Measurements from ENCODE around the gene NLGN4Y. TPM values are rescaled to one million over a fixed set of nuclear protein-coding genes. Genes with fewer than 3 reads are reported as not detected.

NLGN4Y gene
- total RNA-seq, 1 experiment from 2014 or later, result not detected

DNA sequence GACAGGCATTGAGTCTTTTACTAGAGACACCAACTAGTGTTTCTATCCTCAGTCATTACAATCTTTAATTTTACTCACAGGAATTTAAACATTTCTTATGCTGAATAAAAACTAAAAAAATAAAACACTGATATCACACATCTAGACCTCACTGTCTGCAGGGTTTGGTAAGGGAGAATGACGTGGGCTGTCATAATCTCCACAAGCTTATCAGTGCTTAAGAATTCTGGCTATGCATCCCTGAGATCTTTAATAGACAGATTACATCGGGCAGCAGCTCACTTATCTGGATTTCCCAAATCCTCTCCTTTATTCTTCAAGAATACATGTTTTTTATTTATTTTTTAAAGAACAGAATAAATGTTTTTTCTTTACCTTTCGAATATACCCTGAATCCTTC lies 313.1 kb downstream of the NLGN4Y start:
- no TSS peak for BruUV-seq (replicated peaks)
- CTCF ChIA-PET, result no interaction called here
- Histone ChIP-seq H3K36me3 (ENCODE audit: control insufficient read depth, insufficient read depth, low read length) (no peaks in the 10 kb centered on the region), H3K27ac (ENCODE audit: low read length) (no peak overlapping the region), H3K4me1 (ENCODE audit: control insufficient read depth, insufficient read depth, low read length) (no peaks in the 10 kb centered on the region), H3K4me3 (ENCODE audit: low read depth in 2 of 2, low read length in 2 of 2) (no peak overlapping the region), H3K27me3 (ENCODE audit: control insufficient read depth, insufficient read depth, low read length) (no peaks in the 10 kb centered on the region), H3K9me3 (ENCODE audit: control insufficient read depth, insufficient read depth, low read depth, low read length) (no peaks in the 10 kb centered on the region)
- intact Hi-C loops (cut with micrococcal nuclease; ENCODE audit: unreplicated experiment) (no loop called here), in situ Hi-C loops (cut with HindIII; ENCODE audit: low pct_unique_long_range_greater_than_20kb, low sequenced_read_pairs) (no loop called here)
- POLR2A ChIA-PET, result no interaction called here
- no peak for TF ChIP-seq TCF7L2 (IDR thresholded peaks at IDR 0.05; ENCODE audit: low read depth, low read length)
- no peak for DNase-seq (ENCODE audit: low read depth, low spot score)
- no peak for ATAC-seq

DNA sequence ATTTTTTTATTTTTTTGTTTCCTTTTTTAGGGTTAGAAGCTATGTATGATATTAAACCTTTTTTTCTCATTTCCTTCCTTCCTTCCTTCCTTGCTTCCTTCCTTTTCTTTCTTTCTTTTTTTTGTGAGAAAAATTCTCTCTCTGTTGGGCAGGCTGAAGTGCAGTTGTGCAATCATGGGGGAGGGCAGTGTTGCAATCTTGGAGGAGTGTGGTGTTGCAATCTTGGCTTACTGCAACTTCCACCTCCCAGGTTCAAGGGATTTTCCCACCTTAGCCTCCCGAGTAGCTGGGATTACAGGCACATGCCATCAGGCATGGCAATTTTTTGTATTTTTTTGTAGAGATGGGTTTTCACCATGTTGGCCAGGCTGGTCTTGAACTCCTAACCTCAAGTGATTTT lies 326.4 kb downstream of the NLGN4Y start:
- ATAC-seq (no peak), DNase-seq (ENCODE audit: low read depth, low spot score) (no peak)
- BruUV-seq (replicated peaks), result no TSS peak
- no peaks in the 10 kb centered on the region for H3K27me3 ChIP-seq (ENCODE audit: control insufficient read depth, insufficient read depth, low read length)
- intact Hi-C loops (cut with micrococcal nuclease; ENCODE audit: unreplicated experiment) (no loop called here), in situ Hi-C loops (cut with HindIII; ENCODE audit: low pct_unique_long_range_greater_than_20kb, low sequenced_read_pairs) (no loop called here)
- no peaks in the 10 kb centered on the region for H3K36me3 ChIP-seq (ENCODE audit: control insufficient read depth, insufficient read depth, low read length)
- no peak overlapping the region for H3K4me3 ChIP-seq (ENCODE audit: low read depth in 2 of 2, low read length in 2 of 2)
- H3K4me1 ChIP-seq (ENCODE audit: control insufficient read depth, insufficient read depth, low read length), result no peaks in the 10 kb centered on the region
- no peaks in the 10 kb centered on the region for H3K9me3 ChIP-seq (ENCODE audit: control insufficient read depth, insufficient read depth, low read depth, low read length)
- ChIA-PET POLR2A (no interaction called here), CTCF (no interaction called here)
- TF ChIP-seq SIN3A (IDR thresholded peaks at IDR 0.05; ENCODE audit: borderline replicate concordance, insufficient read depth, low read depth, low read length) (no peak), POLR2AphosphoS5 (IDR thresholded peaks at IDR 0.05; ENCODE audit: low read depth, low read length) (no peak), TCF7L2 (IDR thresholded peaks at IDR 0.05; ENCODE audit: low read depth, low read length) (no peak)
- TF ChIP-seq, protein P1, sequence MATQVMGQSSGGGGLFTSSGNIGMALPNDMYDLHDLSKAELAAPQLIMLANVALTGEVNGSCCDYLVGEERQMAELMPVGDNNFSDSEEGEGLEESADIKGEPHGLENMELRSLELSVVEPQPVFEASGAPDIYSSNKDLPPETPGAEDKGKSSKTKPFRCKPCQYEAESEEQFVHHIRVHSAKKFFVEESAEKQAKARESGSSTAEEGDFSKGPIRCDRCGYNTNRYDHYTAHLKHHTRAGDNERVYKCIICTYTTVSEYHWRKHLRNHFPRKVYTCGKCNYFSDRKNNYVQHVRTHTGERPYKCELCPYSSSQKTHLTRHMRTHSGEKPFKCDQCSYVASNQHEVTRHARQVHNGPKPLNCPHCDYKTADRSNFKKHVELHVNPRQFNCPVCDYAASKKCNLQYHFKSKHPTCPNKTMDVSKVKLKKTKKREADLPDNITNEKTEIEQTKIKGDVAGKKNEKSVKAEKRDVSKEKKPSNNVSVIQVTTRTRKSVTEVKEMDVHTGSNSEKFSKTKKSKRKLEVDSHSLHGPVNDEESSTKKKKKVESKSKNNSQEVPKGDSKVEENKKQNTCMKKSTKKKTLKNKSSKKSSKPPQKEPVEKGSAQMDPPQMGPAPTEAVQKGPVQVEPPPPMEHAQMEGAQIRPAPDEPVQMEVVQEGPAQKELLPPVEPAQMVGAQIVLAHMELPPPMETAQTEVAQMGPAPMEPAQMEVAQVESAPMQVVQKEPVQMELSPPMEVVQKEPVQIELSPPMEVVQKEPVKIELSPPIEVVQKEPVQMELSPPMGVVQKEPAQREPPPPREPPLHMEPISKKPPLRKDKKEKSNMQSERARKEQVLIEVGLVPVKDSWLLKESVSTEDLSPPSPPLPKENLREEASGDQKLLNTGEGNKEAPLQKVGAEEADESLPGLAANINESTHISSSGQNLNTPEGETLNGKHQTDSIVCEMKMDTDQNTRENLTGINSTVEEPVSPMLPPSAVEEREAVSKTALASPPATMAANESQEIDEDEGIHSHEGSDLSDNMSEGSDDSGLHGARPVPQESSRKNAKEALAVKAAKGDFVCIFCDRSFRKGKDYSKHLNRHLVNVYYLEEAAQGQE (IDR thresholded peaks at IDR 0.05; ENCODE audit: insufficient read depth in 1 of 2, low read depth in 2 of 2, low read length in 1 of 2), result no peak
- TF ChIP-seq, protein P2, sequence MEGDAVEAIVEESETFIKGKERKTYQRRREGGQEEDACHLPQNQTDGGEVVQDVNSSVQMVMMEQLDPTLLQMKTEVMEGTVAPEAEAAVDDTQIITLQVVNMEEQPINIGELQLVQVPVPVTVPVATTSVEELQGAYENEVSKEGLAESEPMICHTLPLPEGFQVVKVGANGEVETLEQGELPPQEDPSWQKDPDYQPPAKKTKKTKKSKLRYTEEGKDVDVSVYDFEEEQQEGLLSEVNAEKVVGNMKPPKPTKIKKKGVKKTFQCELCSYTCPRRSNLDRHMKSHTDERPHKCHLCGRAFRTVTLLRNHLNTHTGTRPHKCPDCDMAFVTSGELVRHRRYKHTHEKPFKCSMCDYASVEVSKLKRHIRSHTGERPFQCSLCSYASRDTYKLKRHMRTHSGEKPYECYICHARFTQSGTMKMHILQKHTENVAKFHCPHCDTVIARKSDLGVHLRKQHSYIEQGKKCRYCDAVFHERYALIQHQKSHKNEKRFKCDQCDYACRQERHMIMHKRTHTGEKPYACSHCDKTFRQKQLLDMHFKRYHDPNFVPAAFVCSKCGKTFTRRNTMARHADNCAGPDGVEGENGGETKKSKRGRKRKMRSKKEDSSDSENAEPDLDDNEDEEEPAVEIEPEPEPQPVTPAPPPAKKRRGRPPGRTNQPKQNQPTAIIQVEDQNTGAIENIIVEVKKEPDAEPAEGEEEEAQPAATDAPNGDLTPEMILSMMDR (IDR thresholded peaks at IDR 0.05), result no peak
- H3K27ac ChIP-seq (ENCODE audit: low read length), result no peak overlapping the region

DNA sequence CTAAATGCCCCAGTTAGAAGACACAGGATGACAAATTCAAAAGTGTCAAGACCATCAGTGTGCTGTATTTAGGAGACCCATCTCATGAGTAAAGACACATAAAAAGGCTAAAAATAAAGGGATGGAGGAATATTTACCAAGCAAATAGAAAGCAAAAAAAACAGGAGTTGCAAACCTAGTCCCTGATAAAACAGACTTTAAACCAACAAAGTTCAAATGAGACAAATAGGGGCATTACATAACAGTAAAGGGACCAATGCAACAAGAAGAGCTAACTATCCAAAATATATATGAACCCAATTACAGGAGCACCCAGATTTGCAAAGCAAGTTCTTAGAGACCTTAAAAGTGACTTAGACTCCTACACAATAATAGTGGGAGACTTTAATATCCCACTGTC lies 336.1 kb downstream of the NLGN4Y start:
- CTCF ChIA-PET, result no interaction called here

More for the DNA sequence above, 336.1 kb downstream of the NLGN4Y start:
- H3K9me3 ChIP-seq (ENCODE audit: control insufficient read depth, insufficient read depth, low read depth, low read length), result no peaks in the 10 kb centered on the region
- DNase-seq (ENCODE audit: low read depth, low spot score), result no peak
- no peak overlapping the region for H3K27ac ChIP-seq (ENCODE audit: low read length)
- TF ChIP-seq POLR2AphosphoS5 (IDR thresholded peaks at IDR 0.05; ENCODE audit: low read depth, low read length) (no peak), SIN3A (IDR thresholded peaks at IDR 0.05; ENCODE audit: borderline replicate concordance, insufficient read depth, low read depth, low read length) (no peak), TCF7L2 (IDR thresholded peaks at IDR 0.05; ENCODE audit: low read depth, low read length) (no peak)
- TF ChIP-seq, protein P2 (IDR thresholded peaks at IDR 0.05), result no peak
- TF ChIP-seq, protein P1 (IDR thresholded peaks at IDR 0.05; ENCODE audit: insufficient read depth in 1 of 2, low read depth in 2 of 2, low read length in 1 of 2), result no peak
- intact Hi-C loops (cut with micrococcal nuclease; ENCODE audit: unreplicated experiment) (no loop called here), in situ Hi-C loops (cut with HindIII; ENCODE audit: low pct_unique_long_range_greater_than_20kb, low sequenced_read_pairs) (no loop called here)
- no peaks in the 10 kb centered on the region for H3K36me3 ChIP-seq (ENCODE audit: control insufficient read depth, insufficient read depth, low read length)
- ATAC-seq, result no peak
- no peak overlapping the region for H3K4me3 ChIP-seq (ENCODE audit: low read depth in 2 of 2, low read length in 2 of 2)
- no peaks in the 10 kb centered on the region for H3K4me1 ChIP-seq (ENCODE audit: control insufficient read depth, insufficient read depth, low read length)
- no TSS peak for BruUV-seq (replicated peaks)
- no peaks in the 10 kb centered on the region for H3K27me3 ChIP-seq (ENCODE audit: control insufficient read depth, insufficient read depth, low read length)
- POLR2A ChIA-PET, result no interaction called here
